ENCODE results near the gene EVL.
A peak's percentile ranks its signal among the peaks of the same experiment; 100 is the strongest.
"Not testable (repeated sequence)": the region's sequence is repeated elsewhere in the genome, so short reads cannot be mapped to it uniquely, and the experiment has no call there.

EVL gene

DNA sequence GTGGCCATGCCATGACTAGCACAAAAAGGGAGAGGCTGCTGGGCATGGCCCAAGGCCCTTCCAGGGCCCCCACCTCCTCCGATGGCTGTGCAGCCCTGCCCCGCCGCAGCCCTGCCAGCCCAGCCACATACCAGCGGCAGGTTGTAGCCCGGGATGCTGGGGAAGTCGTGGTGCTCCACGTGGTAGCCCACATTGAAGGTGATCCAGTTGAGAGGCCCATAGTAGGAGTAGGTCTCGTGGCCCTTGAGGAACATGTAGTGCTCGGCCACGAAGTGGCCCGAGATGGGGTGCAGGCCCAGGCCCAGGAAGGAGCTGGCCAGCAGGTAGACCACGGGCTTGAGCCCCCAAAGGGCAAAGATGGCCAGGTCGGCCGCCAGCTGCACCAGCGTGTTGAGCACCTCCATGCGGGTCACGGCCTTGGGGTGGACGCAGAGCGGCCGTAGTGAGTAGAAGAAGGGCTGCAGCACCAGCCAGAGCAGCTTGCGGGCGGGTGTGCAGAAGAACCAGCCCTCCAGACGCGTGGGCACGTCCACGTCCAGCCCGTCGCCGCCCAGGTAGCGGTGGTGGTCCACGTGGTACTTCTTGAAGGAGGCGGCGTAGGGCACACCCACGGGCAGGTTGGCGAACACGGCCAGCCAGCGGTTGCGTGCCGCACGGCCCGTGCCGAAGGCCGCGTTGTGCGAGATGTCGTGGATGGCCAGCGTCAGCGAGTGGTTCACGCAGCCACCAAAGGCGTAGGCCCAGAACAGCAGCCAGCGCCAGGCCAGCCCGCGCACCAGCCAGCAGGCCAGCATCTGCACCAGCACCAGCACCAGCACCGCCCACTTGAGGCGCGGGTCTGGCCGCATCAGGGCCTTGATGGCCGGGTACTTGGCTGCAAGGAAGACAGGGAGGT is 83.9 kb downstream of the EVL start:
- no peak for DNase-seq

DNA sequence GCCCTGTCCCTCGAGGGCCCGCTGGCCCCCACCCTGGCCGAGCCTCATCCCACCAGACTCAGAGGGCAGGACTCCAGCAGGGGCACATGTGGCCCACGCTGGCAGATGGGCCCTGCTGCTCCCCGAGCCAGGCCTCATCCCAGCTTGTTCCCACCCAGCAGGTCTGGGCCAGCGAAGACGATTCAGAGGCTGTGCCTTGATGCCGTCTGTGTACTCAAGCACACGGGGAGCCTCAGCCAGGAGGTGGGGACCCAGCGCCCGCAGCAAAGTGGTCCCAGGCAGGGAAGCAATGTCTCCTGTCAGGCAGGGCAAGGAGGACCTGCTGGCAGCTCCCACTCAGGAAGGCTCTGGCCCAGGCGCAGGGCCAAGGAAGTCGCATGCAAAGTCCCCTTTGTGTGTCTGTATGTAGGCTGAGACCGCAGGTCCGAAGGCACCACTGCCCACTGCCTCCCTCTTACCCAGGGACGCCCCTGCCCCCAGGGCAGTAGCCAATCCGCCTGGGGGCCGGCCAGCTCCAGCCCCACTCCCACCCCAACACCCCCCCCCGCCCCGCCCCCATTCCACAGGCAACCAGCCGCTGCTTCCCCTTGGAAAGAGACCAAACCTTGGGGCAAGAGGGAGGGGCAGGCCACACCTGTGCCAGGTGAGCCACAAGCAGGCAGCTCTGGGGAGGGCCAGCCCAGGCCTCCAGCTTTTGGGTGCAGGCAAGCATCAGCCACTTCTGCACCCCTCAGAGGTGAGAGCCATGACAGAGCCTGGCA is 84.8 kb downstream of the EVL start:
- no peak for DNase-seq

DNA sequence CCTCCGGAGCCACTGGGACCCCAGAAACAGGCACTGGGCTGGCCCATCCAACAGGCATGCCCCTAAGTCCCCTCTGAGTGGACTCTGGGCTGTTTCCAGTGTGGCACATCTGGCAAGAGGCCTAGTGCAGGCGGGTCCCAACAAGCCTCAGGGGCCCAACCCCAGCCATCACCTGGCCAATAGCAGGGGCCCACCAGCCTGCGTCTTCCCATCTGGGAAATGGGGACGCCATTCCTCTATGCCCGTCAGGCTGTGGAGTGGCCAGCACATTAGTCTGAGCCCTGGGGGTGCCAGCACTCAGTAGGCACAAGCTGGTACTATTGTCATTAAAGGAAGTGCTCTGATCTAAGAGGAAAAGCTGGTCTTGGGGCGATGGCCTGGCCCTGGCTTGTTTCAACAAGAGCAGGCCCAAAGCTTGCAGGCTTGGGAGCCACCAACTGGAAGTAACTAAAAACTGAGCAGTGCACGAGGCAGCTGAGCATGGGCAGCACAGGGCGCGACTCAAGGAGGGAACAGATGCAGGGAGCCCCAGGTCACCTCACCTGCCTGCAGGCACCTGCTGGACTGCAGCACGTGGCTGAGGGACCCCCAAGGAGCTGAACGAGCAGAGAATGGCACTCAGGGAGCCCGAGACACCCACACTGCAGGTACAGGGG is 85.8 kb downstream of the EVL start:
- no peak for DNase-seq

DNA sequence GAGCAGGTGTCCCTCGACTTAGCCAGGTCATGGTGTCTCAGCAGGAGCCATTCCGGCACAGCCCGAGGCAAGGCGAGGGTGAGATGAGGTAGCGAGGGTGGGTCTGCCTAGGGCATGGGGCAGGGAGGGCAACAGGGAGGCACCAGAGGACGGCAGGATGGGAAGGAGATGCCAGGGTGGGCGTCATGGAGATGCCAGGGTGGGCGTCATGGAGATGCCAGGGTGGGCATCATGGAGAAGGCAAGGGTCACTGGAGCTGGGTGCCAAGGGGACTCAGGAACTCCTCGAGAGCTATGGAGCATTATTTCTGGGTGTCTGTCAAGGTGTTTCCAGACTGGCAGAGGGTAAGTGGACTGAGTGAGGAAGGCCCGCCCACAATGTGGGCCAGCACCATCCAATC is 86.9 kb downstream of the EVL start:
- DNase-seq = no peak

DNA sequence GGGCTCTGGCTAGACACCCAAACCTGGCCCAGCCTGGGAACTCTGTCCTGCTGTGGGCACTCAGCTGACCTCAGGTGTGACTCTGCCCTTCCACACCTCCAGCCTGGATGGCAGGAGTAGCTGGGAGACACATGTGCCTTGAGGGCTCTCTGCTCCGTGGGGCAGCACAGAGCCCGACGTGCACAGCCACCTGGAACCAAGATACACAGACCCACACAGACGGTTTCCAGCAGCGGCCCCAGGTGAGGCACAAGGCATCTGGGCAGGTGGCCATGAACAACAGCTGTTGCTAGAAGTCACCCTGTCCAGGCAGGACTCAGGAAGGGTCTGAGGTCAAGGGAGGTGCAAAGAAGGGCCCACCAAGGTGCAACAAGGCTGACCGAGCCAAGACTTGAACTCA is 88.3 kb downstream of the EVL start:
- no peak for DNase-seq

DNA sequence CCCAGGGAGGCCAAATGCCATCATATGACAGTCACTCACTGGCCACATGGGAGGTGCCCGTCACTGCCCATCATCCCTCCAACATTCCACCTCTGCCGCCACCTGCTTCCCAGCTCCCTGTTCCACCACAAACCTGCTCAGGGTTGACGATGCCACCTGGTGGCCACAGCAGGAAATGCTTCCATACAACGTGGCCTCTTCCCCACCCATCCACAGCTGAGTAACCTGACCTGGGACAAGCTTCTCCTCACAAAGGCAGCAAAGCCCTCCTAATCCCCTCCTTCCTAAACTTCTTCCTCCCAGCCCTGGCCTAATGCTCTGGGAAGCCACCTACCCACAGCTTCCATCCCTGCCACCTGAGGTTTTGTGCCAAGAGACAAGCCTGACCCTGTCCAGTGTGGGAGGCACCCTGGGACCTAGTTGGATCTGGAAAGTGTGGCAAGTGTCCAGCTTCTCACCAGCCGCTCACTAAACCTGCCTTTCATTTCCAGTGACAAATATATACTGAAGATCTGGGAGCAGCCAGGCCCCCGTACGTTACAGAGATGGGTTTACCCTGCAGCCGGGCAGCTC is 89.9 kb downstream of the EVL start:
- no peak for DNase-seq

DNA sequence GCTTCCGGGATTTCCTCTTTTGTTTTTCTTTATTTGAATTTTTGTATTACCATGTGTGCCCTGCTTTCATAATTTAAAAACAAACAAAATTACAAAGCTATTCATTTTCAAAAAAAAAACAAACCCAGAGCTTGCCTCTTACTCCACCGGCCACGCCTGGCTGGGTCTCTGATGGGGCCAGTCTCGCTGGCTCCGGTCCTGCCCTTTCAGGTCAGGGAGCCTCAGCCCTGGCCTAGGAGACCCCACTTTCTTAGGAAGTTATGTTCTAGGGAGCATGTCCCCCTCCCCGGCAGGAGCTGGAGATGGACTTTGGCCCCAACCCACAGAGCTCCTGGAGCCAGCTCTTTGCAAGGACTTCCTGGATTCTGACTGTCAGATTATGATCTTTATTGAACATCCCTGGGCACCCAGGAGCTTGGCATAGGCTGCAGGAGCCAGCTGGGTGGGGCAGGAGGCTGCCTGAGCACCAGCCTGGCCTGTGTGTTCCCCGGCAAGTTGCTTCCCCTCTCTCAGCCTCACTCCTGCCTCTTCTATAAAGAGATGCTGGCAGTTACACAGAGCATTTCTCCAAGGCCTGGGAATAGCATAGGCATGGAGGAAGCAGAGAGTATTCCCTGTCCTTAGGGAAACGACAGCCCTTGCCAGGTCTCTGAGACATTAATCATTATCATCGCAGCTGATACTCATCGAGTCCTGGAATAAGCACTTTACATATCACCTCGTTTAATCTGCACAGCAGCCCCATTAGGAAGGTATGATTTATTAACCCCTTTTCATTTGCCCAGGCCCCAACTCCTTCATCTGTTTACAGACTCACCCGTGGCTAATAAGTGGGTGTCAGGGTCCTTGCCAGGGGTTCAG is 90.8 kb downstream of the EVL start:
- DNase-seq = no peak

DNA sequence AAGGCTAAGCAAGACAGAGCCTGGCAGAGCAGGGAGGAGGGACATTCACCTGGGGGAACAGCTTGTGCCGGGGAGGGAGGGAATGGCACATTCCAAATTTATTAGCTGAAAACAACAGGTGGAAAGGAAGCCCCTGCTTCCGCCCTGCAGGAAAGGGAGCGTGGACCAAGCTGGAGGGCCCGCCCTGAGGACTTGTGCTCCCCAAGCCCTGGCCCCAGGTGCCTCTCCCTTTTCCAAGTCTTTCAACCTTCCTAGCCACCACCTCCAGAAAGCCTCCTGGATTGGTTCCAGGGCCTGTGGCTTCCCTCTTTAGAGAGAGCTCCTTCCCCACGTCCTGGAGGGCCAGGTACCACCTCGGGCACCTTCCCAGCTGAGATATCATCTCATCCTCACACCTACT is 91.6 kb downstream of the EVL start:
- no peak for DNase-seq

DNA sequence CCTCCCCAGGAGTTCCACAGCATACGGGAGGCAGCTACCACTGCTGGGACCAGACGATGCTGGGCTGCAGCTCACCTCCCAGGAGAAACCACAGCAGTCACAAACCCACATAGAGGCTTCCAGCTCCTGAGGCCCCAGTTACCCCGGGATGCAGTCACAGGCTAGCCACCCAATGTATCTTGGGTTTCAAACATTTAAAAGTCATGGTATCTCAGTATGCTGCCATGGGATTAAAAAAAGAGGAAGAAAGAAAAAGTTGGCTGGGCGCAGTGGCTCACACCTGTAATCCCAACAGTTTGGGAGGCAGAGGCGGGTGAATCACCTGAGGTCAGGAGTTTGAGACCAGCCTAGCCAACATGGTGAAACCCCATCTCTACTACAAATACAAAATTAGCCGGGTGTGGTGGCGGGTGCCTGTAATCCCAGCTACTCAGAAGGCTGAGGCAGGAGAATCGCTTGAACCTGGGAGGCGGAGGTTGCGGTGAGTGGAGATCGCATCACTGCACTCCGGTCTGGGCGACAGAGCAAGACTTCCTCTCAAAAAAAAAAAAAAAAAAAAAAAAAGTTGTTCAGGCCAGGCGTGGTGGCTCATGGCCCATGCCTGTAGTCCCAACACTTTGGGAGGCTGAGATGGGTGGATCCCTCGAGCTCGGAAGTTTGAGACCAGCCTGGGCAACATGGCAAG is 92.5 kb downstream of the EVL start:
- DNase-seq = not testable (repeated sequence)

DNA sequence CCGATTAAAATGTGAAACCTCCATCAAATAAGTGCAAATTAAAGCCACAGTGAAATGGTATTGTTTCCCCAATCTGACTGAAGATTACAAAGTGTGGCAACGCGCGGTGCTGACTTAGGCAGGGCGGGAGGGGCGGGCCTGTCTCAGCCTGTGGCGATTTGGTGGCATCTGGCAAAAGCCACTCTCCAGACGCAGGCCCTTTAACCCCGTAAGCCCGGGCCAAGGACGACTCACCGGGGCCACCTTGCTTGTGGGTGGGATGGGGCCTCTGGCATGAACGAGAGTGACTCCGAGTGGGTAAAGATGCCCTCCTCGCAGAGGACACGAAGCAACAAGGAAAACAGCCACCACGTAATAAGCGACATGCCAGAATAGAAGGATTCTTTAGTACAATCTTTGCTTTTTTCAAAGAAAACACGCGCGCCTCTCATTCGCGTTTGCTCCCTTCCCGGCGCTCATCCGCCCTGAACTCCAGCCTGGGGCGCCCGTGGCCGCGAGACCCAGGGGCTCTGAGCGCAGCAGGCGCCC is 93.4 kb downstream of the EVL start:
- DNase-seq = no peak

DNA sequence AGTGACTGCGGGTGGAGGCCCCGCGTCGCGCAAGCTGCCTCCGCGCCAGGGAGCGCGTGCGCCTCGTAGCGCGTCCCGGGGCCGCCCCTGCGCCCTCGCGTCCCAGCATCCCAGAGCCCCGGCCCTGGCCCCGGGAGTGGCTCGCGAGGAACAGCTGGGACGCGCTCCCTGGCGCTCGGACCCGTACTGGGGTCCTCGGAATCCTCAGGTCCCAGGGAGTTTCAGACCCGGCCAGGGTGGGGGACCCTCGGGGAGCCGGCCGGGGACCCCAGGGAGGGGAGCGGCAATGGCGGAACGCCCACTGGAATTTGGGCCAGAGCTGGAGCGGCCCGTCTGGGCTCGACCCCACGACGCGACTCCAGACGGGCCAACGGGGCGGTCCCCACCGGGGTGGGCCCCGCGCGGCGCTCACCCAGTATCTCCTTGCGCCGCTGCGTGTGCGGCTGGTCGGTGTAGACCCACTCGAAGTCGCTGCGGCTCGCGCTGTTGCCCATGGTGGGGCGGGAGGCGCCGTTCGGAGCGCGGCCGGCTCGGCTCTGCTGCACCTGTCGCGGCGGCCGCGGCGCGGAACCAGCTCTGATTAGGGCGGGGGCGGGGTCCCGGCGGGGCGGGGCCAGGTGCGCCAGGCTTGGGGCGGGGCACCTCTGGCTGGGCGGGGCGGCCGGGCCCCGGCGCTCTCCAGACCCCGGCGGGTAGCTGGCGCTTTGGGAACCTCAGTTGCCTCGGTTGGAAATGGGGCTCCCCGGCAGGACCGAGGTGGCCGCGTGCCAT is 94.1 kb downstream of the EVL start, which contains the start of gene DEGS2:
TSS of gene DEGS2 (minus strand) at position 552 of the 771 bp plus-strand sequence. CDS start at position 494, 58 bp downstream.
- DNase-seq = peak; percentile 61

DNA sequence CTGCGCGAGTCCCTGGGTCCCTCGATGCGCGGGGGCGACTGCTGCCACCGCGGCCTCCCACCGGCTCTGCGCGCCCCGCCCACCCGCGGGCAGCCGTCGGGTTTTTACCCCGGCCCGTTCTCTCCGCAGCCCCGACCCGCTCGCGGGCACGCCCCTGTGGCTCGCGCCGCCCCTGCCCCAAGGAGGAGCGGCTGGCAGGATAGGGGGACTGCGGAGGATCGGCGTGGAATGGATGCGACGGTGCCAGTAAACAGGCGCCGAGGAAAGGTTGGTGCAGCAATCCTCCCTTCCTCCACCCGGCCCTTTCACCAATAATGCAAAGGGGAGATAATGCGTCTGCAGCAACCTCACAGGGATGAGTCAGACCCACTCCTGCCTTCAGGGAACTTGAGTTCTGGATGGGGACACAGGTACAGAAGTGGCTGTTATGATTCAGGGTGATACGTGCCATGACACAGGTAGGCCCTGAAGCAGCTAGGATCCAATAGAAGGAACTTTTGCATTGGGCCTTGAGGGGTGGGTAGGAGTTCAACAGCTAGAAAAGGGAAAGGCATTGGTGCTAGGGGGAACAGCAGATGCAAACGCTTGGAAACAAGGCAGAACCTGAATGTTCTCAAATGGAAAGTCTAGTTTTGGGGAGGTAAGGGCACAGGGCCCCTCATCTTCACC is 94.8 kb downstream of the EVL start:
- DNase-seq = no peak

DNA sequence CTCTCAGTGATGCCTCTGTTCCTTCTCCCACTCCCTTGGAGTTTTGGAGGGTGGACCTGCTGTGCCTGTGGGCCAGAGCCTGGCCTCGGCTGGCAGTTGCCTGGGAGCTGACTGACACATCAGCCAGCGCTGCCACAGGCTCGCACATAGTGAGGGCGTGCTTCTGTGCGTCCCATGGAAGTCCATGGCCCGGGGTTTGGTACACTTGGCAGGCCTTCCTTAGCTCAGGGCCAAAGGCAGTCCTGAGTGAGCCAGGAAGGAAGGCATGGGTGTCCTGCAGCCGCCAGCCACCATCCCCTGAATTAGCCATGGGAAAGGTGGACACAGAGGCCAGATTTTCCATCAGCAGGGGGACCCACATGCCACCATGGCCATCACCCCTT is 95.3 kb downstream of the EVL start:
- no peak for DNase-seq

DNA sequence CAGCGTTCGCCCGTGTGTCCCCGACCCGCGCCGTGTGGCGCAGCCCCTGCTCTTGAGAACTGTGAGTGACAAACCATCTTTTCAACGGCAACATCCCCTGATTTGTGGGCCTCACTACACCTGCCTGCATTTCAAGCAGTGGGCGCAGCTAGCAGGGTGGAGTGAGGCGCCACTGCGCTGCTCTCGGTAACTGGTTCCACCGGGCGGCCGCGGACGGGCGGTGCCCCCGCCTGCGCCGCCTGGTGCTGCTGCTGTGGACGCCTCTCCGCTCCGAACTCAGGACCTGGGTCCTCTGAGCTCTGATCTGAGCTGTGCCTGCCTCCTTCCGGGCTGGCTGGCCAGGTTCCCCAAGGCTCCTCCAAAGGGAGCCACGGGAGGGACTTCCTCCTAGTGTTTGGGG is 100.2 kb downstream of the EVL start:
- DNase-seq = no peak

DNA sequence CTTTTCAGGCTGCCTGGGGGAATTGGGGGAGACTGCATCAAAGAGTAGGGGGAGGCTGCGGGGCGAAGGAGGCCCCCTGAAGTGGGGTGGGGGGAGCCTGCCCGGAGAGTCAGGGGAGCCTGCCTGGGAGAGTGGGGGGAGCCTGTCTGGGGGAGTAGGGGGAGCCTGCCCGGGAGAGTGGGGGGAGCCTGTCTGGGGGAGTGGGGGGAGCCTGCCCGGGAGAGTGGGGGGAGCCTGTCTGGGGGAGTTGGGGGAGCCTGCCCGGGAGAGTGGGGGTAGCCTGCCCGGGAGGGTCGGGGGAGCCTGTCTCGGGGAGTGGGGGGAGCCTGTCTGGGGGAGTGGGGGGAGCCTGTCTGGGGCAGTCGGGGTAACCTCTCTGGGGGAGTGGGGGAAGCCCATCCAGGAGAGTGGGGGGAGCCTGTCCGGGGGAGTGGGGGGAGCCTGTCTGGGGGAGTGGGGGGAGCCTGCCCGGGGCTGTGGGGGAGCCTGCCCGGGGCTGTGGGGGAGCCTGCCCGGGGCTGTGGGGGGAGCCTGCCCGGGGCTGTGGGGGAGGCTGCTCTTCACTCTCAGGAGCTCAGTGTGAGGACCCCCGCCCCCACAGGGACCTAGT is 100.7 kb downstream of the EVL start:
- no peak for DNase-seq

DNA sequence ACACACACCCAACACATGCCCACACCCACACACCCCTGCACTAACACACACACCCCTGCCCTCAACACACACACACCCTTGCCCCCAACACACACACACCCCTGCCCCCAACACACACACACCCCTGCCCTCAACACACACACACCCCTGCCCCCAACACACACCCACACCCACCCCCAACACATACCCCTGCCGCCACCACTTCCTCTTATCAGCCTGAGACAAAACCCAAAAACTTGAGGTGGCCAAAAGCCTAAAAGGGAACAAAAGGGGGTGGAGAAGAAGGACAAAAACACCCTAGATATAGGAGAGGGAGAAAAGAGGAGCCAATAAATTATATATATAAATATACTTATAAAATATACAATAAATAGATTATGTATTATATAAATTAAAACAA is 103.3 kb downstream of the EVL start:
- DNase-seq = no peak

DNA sequence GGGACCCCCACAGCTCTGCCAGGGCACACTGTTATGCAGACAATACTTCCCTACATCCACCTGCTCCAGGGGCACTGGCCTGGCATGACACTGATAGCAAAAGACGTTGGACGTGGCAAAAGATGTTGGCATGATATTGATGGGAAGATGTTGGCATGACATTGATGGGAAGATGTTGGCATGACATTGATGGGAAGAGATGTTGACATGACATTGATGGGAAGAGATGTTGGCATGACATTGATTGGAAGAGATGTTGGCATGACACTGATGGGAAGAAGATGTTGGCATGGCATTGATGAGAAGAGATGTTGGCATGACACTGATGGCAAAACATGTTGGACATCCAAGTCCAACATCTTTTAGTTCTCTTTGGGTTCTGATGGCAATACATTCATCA is 105.7 kb downstream of the EVL start:
- DNase-seq = no peak

DNA sequence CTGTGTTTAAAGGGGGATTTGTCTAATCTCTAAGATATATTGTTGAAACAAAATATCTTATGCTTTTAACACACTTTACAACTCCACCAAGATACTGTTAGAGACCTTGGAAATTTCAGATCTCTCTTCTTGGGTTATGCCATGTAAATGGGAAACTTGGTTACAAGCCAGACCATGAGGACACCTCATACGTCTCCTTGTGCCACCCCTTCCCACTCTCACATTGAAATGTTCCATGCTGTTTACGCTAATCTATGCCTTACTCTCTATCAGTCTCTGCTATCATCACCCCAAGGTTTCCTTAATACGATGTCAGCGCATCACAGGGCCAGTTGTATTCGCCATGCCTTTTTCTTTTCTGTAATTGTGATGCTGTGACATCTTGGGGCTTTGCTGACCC is 107.6 kb downstream of the EVL start:
- no peak for DNase-seq

DNA sequence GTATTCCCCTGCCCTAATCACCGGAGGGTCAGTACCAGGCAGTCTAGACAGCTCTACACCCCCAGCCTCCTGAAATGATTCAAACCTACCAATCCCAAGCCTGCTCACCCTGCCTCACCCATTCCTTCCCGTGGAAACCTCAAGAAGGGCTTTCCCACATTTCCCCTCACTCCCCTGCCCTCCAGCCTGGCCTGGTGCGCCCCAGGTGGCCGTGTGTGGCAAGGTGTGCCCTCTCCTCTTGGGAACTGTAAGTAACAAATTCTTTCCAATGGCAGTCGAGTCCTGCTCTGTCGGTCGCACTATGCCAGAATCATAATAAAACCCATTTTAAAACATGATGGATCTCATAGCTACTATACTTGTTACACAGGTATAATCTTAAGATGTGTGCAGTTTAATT is 108.1 kb downstream of the EVL start:
- no peak for DNase-seq
